HEK293T (cell line): ENCODE data around the gene OR5D14.

Experiments
- ELF4 ChIP-seq: fragments of 450-650 bp; IDR thresholded peaks from 2 replicates; pipeline ENCODE4 v1.6.1; 2017; ENCODE audit warnings: antibody characterized with exemption
- FOXA1 ChIP-seq: fragments of 450-650 bp; IDR thresholded peaks from 2 replicates; pipeline ENCODE4 v1.6.1; 2016; ENCODE audit warnings: mild to moderate bottlenecking
- FOXM1 ChIP-seq: fragments of 450-650 bp; IDR thresholded peaks from 2 replicates; pipeline ENCODE4 v1.6.1; 2017; ENCODE audit warnings: mild to moderate bottlenecking, borderline replicate concordance
- L3MBTL2 ChIP-seq: fragments of 450-650 bp; conservative IDR thresholded peaks from 2 replicates; pipeline ENCODE4 v1.6.1; 2016; ENCODE audit warnings: mild to moderate bottlenecking
- NFRKB ChIP-seq: fragments of 450-650 bp; IDR thresholded peaks from 2 replicates; pipeline ENCODE4 v1.6.1; 2016; ENCODE audit warnings: mild to moderate bottlenecking, moderate library complexity
- TARDBP ChIP-seq: fragments of 450-650 bp; IDR thresholded peaks from 2 replicates; pipeline ENCODE4 v1.6.1; 2016

DNA sequence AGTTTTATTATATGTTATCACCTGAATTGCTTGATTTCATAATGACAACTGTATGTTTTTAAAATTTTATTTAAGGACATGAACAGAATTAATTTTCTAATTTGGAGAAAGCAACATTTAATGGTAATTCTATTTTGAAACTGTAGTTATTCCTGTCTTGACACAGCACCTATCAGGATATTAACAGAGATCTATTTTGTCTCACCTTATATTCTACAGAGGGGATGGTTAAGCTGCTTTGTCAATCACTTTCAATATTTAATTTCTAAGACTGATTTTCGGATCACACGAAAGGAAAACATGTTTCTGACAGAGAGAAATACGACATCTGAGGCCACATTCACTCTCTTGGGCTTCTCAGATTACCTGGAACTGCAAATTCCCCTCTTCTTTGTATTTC lies 43.1 kb downstream of the OR5D14 start, which contains the start of gene OR5D16:
- TF ChIP-seq FOXM1 (no peak), FOXA1 (no peak), NFRKB (no peak), L3MBTL2 (no peak), TARDBP (no peak), ELF4 (no peak)
